ENCODE measurements around the gene HS6ST3. TPM values are rescaled to one million over a fixed set of nuclear protein-coding genes. Genes with fewer than 3 reads are reported as not detected.

HS6ST3 gene
- total RNA-seq, 2 experiments from 2014 or later: not detected

GRCh38 chr13:96086736-96087135, 3.2 kb upstream of the HS6ST3 start:
- Mint-ChIP-seq H3K27ac (no peak overlapping the region), H3K36me3 (ENCODE audit: low read depth) (no peaks in the 10 kb centered on the region), H3K27me3 (peaks cover 26% of the 10 kb centered on the region), H3K4me1 (ENCODE audit: low read depth) (no peaks in the 10 kb centered on the region), H3K9me3 (no peaks in the 10 kb centered on the region), H3K4me3 (no peak overlapping the region)
- ChIA-PET POLR2A (no interaction called here), CTCF (no interaction called here)
- TF ChIP-seq CTCF (IDR thresholded peaks at IDR 0.05): no peak
- intact Hi-C loops (cut with micrococcal nuclease): no loop called here
- no peak for ATAC-seq
- no peak for DNase-seq

- DNase-seq (no peak), ATAC-seq (no peak)
- Mint-ChIP-seq H3K4me1 (ENCODE audit: low read depth) (peaks cover 2% of the 10 kb centered on the region), H3K27me3 (peaks cover 42% of the 10 kb centered on the region), H3K27ac (no peak overlapping the region), H3K36me3 (ENCODE audit: low read depth) (no peaks in the 10 kb centered on the region), H3K9me3 (no peaks in the 10 kb centered on the region), H3K4me3 (no peak overlapping the region)
- CTCF ChIA-PET: interaction anchor here (0.9 kb wide), 1 partner anchor 12 kb away, joined by 3 read pairs; no protein-coding TSS in a partner anchor
- intact Hi-C loops (cut with micrococcal nuclease): no loop called here
- no peak for TF ChIP-seq CTCF (IDR thresholded peaks at IDR 0.05)
- POLR2A ChIA-PET: no interaction called here
Measured at GRCh38 chr13:96089139-96089538, 768 bp upstream of the HS6ST3 start.

GRCh38 chr13:96090240-96091101, 564 bp downstream of the HS6ST3 start:
- intact Hi-C loops (cut with micrococcal nuclease): no loop called here

DNA sequence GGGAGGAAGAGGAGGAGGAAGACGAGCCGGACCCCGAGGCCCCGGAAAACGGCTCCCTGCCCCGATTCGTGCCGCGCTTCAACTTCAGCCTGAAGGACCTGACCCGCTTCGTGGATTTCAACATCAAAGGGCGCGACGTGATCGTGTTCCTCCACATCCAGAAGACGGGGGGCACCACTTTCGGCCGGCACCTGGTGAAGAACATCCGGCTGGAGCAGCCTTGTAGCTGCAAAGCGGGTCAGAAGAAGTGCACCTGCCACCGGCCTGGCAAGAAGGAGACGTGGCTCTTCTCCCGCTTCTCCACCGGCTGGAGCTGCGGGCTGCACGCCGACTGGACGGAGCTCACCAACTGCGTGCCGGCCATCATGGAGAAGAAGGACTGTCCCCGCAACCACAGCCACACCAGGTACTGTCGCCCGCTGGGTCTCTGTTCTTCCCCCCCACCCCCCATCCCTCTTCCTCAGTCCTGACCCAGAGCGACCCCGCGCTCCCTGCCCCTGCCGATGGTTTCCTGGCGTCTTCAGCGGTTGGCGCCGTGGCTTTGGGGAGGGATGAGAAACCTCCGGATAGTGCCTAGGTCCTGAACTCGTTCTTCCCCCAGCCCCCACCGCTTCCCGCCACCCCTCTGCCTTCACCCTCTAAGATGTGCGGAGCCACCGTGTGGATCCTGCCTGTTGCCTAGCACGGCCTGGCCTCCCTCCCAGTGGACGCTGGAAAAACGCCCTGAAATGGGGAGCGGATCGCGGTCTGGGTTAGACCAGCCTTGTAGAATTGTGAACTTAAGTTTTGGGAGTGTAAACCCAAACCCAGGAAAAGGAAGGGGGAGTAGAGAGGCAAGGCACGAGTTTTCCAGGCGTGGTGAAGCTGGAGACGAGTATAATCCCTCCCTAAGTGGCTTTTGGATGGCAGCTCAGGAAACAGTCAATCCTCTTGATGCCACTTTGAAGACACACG, 1.5 kb downstream of the HS6ST3 start:
- intact Hi-C loops (cut with micrococcal nuclease): no loop called here
- POLR2A ChIA-PET: no interaction called here
- Mint-ChIP-seq H3K36me3 (ENCODE audit: low read depth) (no peaks in the 10 kb centered on the region), H3K27ac (no peak overlapping the region), H3K4me1 (ENCODE audit: low read depth) (peaks cover 2% of the 10 kb centered on the region), H3K4me3 (no peak overlapping the region), H3K9me3 (no peaks in the 10 kb centered on the region), H3K27me3 (peaks cover 45% of the 10 kb centered on the region)
- no peak for TF ChIP-seq CTCF (IDR thresholded peaks at IDR 0.05)
- CTCF ChIA-PET: no interaction called here
- ATAC-seq (no peak), DNase-seq (no peak)

More at GRCh38 chr13:96090240-96091101, 564 bp downstream of the HS6ST3 start:
- ATAC-seq (peak; percentile 13), DNase-seq (no peak)
- H3K9me3 Mint-ChIP-seq: no peaks in the 10 kb centered on the region
- H3K4me3 Mint-ChIP-seq: no peak overlapping the region
- POLR2A ChIA-PET: no interaction called here
- peaks cover 45% of the 10 kb centered on the region for H3K27me3 Mint-ChIP-seq
- H3K27ac Mint-ChIP-seq: no peak overlapping the region
- CTCF ChIA-PET: no interaction called here
- no peak for TF ChIP-seq CTCF (IDR thresholded peaks at IDR 0.05)
- no peaks in the 10 kb centered on the region for H3K36me3 Mint-ChIP-seq (ENCODE audit: low read depth)
- peaks cover 2% of the 10 kb centered on the region for H3K4me1 Mint-ChIP-seq (ENCODE audit: low read depth)
